ENCODE results near the gene CHST5. TPM values are rescaled to one million over a fixed set of nuclear protein-coding genes. Genes with fewer than 3 reads are reported as not detected.

CHST5 gene
- total and polyA plus RNA-seq, 2 donors (not counting 1 experiment from before 2014, with no cell fraction given) = 0.99 TPM; not detected in 1

DNA sequence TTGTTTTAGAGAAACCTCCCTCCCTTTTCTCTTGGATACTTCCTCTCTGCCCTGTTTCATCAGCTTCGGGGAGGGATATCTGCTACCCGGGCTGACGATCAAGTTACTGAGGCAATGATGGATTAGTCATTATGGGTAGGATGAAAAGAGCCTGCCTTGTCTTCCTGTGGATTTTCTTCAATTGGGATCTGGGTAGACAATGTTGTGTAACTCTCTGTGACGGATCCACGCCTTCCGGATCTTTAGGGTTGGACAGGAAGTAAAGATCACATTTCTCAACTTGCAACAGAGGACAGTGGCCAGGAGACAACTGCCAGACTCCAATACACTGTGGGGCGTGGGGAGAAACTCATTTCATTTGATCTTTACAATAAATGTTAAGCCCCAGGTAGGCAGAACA is 29.3 kb downstream of the CHST5 start:
- H3K9me3 Mint-ChIP-seq (ENCODE audit: insufficient read depth) = no peaks in the 10 kb centered on the region

DNA sequence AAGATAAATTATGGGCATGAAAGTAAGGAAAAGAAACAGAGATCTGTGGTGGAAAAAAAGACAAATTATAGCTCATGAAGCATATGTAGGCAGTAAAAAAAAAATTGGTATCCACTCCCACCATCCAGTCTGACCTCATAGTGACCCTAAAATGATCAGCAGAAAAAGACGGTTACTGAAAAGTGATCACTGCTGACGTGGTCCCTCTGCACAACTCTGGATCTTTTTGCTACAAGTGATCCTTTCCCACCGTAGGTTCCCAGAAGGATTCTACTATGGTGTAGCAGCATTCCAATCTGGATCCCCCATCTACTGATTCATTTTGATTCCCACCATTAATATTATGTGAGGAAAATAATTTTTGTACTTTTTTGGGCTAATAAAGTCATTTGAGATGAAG is 29.8 kb downstream of the CHST5 start:
- Mint-ChIP-seq H3K27me3 (peaks cover 8% of the 10 kb centered on the region), H3K4me3 (no peak overlapping the region), H3K27ac (no peak overlapping the region), H3K4me1 (no peaks in the 10 kb centered on the region), H3K9me3 (ENCODE audit: insufficient read depth) (no peaks in the 10 kb centered on the region)
- ChIA-PET POLR2A (no interaction called here), CTCF (interaction anchor here (1.0 kb wide), 1 partner anchor 60 kb away, joined by 3 read pairs; the partner anchor contains the start of gene GABARAPL2)
- Histone ChIP-seq H3K79me2 (ENCODE audit: control insufficient read depth, insufficient read depth, low read length) (no peaks in the 10 kb centered on the region), H3K4me1 (ENCODE audit: control insufficient read depth in 2 of 2, insufficient read depth in 2 of 2, low read length in 2 of 2) (no peaks in the 10 kb centered on the region), H3K36me3 (replicated peaks in 1 of 2; ENCODE audit: control extremely low read depth in 1 of 2, control insufficient read depth in 1 of 2, extremely low read depth in 1 of 2, insufficient read depth in 2 of 2, low read length in 1 of 2) (no peaks in the 10 kb centered on the region), H3K27me3 (replicated peaks in 1 of 4; ENCODE audit: control extremely low read depth in 1 of 4, control insufficient read depth in 3 of 4, insufficient read depth in 4 of 4, low read length in 3 of 4) (peaks cover 0 to 3% (median 0%) of the 10 kb centered on the region in 4 experiments), H3K9ac (ENCODE audit: low read length) (no peak overlapping the region), H2AFZ (ENCODE audit: insufficient read depth, low read depth, low read length, poor library complexity, severe bottlenecking) (no peak overlapping the region), H3K4me3 (ENCODE audit: control extremely low read depth in 1 of 5, extremely low read depth in 1 of 5, insufficient read depth in 1 of 5, low read depth in 2 of 5, low read length in 4 of 5) (no peak overlapping the region), H3K9me3 (ENCODE audit: control extremely low read depth in 1 of 3, control insufficient read depth in 2 of 3, insufficient read depth in 1 of 3, low read length in 2 of 3) (no peaks in the 10 kb centered on the region), H3K4me2 (replicated peaks; ENCODE audit: low read depth, low read length, poor library complexity, severe bottlenecking) (no peak overlapping the region), H4K20me1 (ENCODE audit: control insufficient read depth, insufficient read depth, low read length, poor library complexity, severe bottlenecking) (no peaks in the 10 kb centered on the region), H3K27ac (ENCODE audit: low read length in 2 of 2) (no peak overlapping the region)
- no peak for TF ChIP-seq EZH2 (IDR thresholded peaks at IDR 0.05; ENCODE audit: borderline replicate concordance, insufficient read depth, low read depth, low read length, poor library complexity, severe bottlenecking)
- TF ChIP-seq, protein P1, sequence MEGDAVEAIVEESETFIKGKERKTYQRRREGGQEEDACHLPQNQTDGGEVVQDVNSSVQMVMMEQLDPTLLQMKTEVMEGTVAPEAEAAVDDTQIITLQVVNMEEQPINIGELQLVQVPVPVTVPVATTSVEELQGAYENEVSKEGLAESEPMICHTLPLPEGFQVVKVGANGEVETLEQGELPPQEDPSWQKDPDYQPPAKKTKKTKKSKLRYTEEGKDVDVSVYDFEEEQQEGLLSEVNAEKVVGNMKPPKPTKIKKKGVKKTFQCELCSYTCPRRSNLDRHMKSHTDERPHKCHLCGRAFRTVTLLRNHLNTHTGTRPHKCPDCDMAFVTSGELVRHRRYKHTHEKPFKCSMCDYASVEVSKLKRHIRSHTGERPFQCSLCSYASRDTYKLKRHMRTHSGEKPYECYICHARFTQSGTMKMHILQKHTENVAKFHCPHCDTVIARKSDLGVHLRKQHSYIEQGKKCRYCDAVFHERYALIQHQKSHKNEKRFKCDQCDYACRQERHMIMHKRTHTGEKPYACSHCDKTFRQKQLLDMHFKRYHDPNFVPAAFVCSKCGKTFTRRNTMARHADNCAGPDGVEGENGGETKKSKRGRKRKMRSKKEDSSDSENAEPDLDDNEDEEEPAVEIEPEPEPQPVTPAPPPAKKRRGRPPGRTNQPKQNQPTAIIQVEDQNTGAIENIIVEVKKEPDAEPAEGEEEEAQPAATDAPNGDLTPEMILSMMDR (IDR thresholded peaks at IDR 0.05) = no peak
- ATAC-seq (ENCODE audit: low read depth) (no peak), DNase-seq (no peak)
- no CpG with 5 or more reads among the region's 3 CpGs for WGBS (ENCODE audit: insufficient coverage)
- intact Hi-C loops (cut with micrococcal nuclease) = no loop called here

More for the DNA sequence above, 29.3 kb downstream of the CHST5 start:
- no peaks in the 10 kb centered on the region for H4K20me1 ChIP-seq (ENCODE audit: control insufficient read depth, insufficient read depth, low read length, poor library complexity, severe bottlenecking)
- H3K27ac Mint-ChIP-seq = no peak overlapping the region
- H3K27me3 Mint-ChIP-seq = peaks cover 8% of the 10 kb centered on the region
- intact Hi-C loops (cut with micrococcal nuclease) = no loop called here
- H2AFZ ChIP-seq (ENCODE audit: insufficient read depth, low read depth, low read length, poor library complexity, severe bottlenecking) = no peak overlapping the region
- peaks cover 0 to 3% (median 0%) of the 10 kb centered on the region in 4 experiments for H3K27me3 ChIP-seq (replicated peaks in 1 of 4; ENCODE audit: control extremely low read depth in 1 of 4, control insufficient read depth in 3 of 4, insufficient read depth in 4 of 4, low read length in 3 of 4)
- no peaks in the 10 kb centered on the region for H3K4me1 ChIP-seq (ENCODE audit: control insufficient read depth in 2 of 2, insufficient read depth in 2 of 2, low read length in 2 of 2)
- H3K9ac ChIP-seq (ENCODE audit: low read length) = no peak overlapping the region
- DNase-seq (no peak), ATAC-seq (ENCODE audit: low read depth) (no peak)
- H3K9me3 ChIP-seq (ENCODE audit: control extremely low read depth in 1 of 3, control insufficient read depth in 2 of 3, insufficient read depth in 1 of 3, low read length in 2 of 3) = no peaks in the 10 kb centered on the region
- no peak overlapping the region for H3K4me2 ChIP-seq (replicated peaks; ENCODE audit: low read depth, low read length, poor library complexity, severe bottlenecking)
- WGBS (ENCODE audit: insufficient coverage) = no CpG with 5 or more reads among the region's 7 CpGs
- CTCF ChIA-PET = no interaction called here
- no peak overlapping the region for H3K4me3 ChIP-seq (ENCODE audit: control extremely low read depth in 1 of 5, extremely low read depth in 1 of 5, insufficient read depth in 1 of 5, low read depth in 2 of 5, low read length in 4 of 5)
- H3K4me3 Mint-ChIP-seq = no peak overlapping the region
- TF ChIP-seq, protein P1 (IDR thresholded peaks at IDR 0.05) = no peak
- no peak for TF ChIP-seq EZH2 (IDR thresholded peaks at IDR 0.05; ENCODE audit: borderline replicate concordance, insufficient read depth, low read depth, low read length, poor library complexity, severe bottlenecking)
- no peaks in the 10 kb centered on the region for H3K4me1 Mint-ChIP-seq
- no peaks in the 10 kb centered on the region for H3K79me2 ChIP-seq (ENCODE audit: control insufficient read depth, insufficient read depth, low read length)
- H3K27ac ChIP-seq (ENCODE audit: low read length in 2 of 2) = no peak overlapping the region
- H3K36me3 ChIP-seq (replicated peaks in 1 of 2; ENCODE audit: control extremely low read depth in 1 of 2, control insufficient read depth in 1 of 2, extremely low read depth in 1 of 2, insufficient read depth in 2 of 2, low read length in 1 of 2) = no peaks in the 10 kb centered on the region
- POLR2A ChIA-PET = no interaction called here

All from B cell (primary cell).